Measurements from ENCODE around the gene MYNN. TPM values are rescaled to one million over a fixed set of nuclear protein-coding genes. Genes with fewer than 3 reads are reported as not detected.

The MYNN gene
- total and polyA plus RNA-seq, 9 of the 15 experiments (the other 6 are each of a cell fraction or from before 2014, with no cell fraction given) = 10.4 to 35.7 (median 21.3) TPM

GRCh38 chr3:169790687-169791429 lies 17.7 kb downstream of the MYNN start (continued):
- no peak for TF ChIP-seq TOE1 (IDR thresholded peaks at IDR 0.05; ENCODE audit: borderline replicate concordance)
- TF ChIP-seq TOE1 (CRISPR knock-in tag; IDR thresholded peaks at IDR 0.05; ENCODE audit: borderline replicate concordance, low read depth) = no peak
- TF ChIP-seq POLR2AphosphoS2 (IDR thresholded peaks at IDR 0.05; ENCODE audit: low read length) = no peak
- TF ChIP-seq BCL6 (CRISPR knock-in tag; IDR thresholded peaks at IDR 0.05) = no peak
- TF ChIP-seq FOXJ3 (CRISPR knock-in tag; IDR thresholded peaks at IDR 0.05) = no peak
- TF ChIP-seq NFIX (CRISPR knock-in tag; IDR thresholded peaks at IDR 0.05; ENCODE audit: low read depth) = no peak
- TF ChIP-seq FOXA3 (CRISPR knock-in tag; conservative IDR thresholded peaks at IDR 0.05 in 1 of 2, IDR thresholded peaks at IDR 0.05 in 1 of 2) = no peak
- TF ChIP-seq SUPT5H (IDR thresholded peaks at IDR 0.05) = peak; percentile 17; the same call in 1 of the 2 replicates
- TF ChIP-seq MAFG (tag; conservative IDR thresholded peaks at IDR 0.05) = peak; percentile 46; the same call in 1 of the 2 replicates
- TF ChIP-seq HIVEP1 (CRISPR knock-in tag; IDR thresholded peaks at IDR 0.05) = no peak
- no peak for TF ChIP-seq CHD2 (IDR thresholded peaks at IDR 0.05; ENCODE audit: low read depth, low read length)

- POLR2A ChIA-PET = interaction anchor here (0.9 kb wide), 1 partner anchor 8 kb away, joined by 5 read pairs; no protein-coding TSS in a partner anchor
- in situ Hi-C loops (cut with MboI) = no loop called here
- Histone ChIP-seq H3K4me2 (ENCODE audit: insufficient read depth, low read length) (no peak overlapping the region), H3K4me3 (no peak overlapping the region), H3K27ac (ENCODE audit: extremely low read depth, low read depth, low read length) (no peak overlapping the region), H3K9me3 (replicated peaks; ENCODE audit: control insufficient read depth, insufficient read depth, low read depth, low read length) (no peaks in the 10 kb centered on the region), H3K9ac (ENCODE audit: insufficient read depth in 1 of 2, low read depth in 2 of 2, low read length in 2 of 2) (no peak overlapping the region), H3K79me2 (ENCODE audit: control insufficient read depth, insufficient read depth, low read length) (no peaks in the 10 kb centered on the region), H3K4me1 (replicated peaks in 1 of 2; ENCODE audit: control insufficient read depth in 2 of 2, insufficient read depth in 2 of 2, low read length in 2 of 2) (no peaks in the 10 kb centered on the region; a peak in 1 of 5 replicates), H4K20me1 (replicated peaks; ENCODE audit: control insufficient read depth, insufficient read depth, low read length) (no peaks in the 10 kb centered on the region), H2AFZ (ENCODE audit: low read depth, low read length) (no peak overlapping the region), H3K9me1 (ENCODE audit: control insufficient read depth, insufficient read depth, low read length) (no peaks in the 10 kb centered on the region), H3K27me3 (ENCODE audit: control insufficient read depth in 2 of 2, insufficient read depth in 2 of 2, low read length in 2 of 2) (no peaks in the 10 kb centered on the region), H3K36me3 (ENCODE audit: control insufficient read depth, insufficient read depth, low read length) (peaks cover 31% of the 10 kb centered on the region)
- no peak for DNase-seq (ENCODE audit: extremely low read depth in 1 of 4, low spot score in 3 of 4)
- BruUV-seq (replicated peaks) = no TSS peak
- no peak for FAIRE-seq
- CTCF ChIA-PET (ENCODE audit: low intra/inter-chr PET ratio) = no interaction called here
- intact Hi-C loops (cut with micrococcal nuclease) = no loop called here
- ATAC-seq = no peak
- WGBS (ENCODE audit: insufficient coverage, low coverage, missing lambda C conversion rate) = 93% methylated on average over 1 of the region's 1 CpG
- TF ChIP-seq PBX2 (CRISPR knock-in tag; IDR thresholded peaks at IDR 0.05; ENCODE audit: low read depth) (no peak), PBX2 (tag; conservative IDR thresholded peaks at IDR 0.05; ENCODE audit: low read depth) (no peak), CTCF (IDR thresholded peaks at IDR 0.05 in 2 of 3, conservative IDR thresholded peaks at IDR 0.05 in 1 of 3; ENCODE audit: insufficient read depth in 2 of 3, low read depth in 1 of 3, low read length in 3 of 3) (no peak), ELF2 (CRISPR knock-in tag; IDR thresholded peaks at IDR 0.05) (no peak), DNMT1 (IDR thresholded peaks at IDR 0.05) (no peak), ZFX (CRISPR knock-in tag; IDR thresholded peaks at IDR 0.05) (no peak), IRF2 (CRISPR knock-in tag; IDR thresholded peaks at IDR 0.05) (no peak), CEBPB (tag; IDR thresholded peaks at IDR 0.05) (no peak)
These were observed 19.2 kb downstream of the MYNN start for GRCh38 chr3:169792359-169792758.

Data from K562 (cell line).